C1 segment of cervical spinal cord (tissue), 14 donors: ENCODE results near the gene ZCCHC24.

ENCODE experiments used
- DNase-seq, 14 donors: peaks; one replicate each; lab custom pipeline; 2025; lab: John Stamatoyannopoulos, UW

The ZCCHC24 gene

GRCh38 chr10:79411546-79412495 is 33.6 kb downstream of the ZCCHC24 start:
- DNase-seq: no peak

DNA sequence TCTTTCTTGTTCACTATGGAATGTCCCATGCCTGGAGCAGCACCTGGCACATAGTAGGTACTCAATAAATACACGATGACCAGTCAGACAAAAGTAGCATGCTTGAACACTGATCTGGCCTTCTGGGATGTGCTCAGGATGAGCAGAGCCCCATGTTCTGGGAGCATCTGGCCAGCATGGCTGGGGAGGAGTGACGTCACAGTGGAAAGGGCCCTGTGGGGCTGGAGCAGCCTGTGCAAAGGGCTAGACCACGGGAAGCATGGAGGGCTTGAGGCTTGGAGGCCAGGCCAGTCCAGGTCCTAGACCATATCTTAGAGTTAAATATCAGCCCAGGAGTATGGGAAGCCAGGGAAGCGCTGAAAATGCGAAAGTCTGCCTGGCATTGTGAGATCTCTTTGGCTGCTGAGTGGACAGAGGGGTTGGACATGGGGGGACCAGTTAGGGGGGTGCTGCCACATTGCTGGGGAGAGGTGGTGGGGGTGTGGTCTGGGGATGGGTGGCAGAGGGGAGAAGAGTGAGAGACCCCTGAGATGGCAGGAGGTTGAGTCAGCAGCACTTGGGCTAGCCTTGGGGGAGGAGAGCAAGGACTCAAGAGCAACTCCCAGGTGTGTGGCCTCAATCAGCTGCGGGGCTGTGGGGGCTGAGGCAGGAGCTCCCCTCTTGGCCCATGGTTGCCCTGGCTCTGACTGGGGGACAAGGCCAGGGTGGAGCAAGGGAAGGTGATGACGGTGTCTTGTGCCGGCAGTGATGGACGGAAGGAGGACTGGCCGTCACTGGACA is 34.9 kb downstream of the ZCCHC24 start:
- no peak for DNase-seq

GRCh38 chr10:79409726-79410085 is 35.7 kb downstream of the ZCCHC24 start:
- DNase-seq: peak in 13 of 14 donors; percentile 49 to 97 (median 89)

DNA sequence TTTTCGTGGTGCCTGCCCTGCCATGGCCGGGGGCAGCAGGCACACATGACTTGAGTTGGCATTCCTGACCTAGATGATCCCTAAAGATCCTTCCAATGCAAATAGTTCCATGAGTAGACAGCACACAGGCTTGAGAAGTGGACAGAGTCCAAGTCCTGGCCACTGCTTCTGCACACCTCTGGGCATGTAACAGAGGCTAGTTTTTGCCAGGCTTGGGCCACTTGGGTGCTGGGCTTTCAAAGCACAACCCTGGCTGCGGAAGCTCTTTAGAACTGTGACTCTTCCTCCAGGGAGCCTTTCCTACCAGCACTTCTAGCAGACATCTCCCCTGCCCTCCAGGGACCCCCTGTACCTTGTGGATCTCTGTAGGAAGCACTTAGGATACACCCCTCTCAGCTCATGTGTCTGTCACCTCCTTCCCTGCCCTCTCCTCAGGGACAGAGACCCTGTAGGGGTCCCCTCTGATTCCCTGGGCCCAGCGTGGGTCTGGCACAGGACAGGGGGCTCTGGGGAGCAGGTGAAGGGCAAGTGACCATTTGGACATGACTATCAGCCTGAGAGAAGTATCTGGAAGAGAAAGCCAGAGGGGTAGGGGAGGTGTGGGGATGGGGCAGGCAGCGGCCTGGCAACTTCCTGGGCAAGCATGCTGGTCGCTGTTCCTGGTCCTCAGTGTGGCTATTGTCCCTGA is 36.2 kb downstream of the ZCCHC24 start:
- no peak for DNase-seq

GRCh38 chr10:79407811-79408795 is 37.3 kb downstream of the ZCCHC24 start:
- DNase-seq: no peak

DNA sequence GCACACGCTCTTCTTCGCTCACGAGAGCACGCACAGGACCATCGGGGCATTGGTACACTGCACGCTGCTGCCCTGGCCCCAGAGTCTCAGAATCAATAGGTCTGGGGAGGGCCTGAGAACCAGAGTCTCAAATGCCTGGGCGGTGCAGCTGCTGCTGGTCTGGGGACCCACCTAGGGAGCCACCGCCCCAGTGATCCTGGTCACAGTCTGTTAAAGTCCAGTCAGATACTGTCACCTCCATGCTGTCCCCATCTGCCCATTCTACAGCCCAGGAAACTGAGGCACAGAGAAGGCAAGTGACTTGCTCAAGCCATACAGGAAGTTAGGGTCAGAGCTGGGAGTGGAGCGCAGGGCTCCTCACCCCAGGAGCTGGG is 38.0 kb downstream of the ZCCHC24 start:
- DNase-seq: no peak

DNA sequence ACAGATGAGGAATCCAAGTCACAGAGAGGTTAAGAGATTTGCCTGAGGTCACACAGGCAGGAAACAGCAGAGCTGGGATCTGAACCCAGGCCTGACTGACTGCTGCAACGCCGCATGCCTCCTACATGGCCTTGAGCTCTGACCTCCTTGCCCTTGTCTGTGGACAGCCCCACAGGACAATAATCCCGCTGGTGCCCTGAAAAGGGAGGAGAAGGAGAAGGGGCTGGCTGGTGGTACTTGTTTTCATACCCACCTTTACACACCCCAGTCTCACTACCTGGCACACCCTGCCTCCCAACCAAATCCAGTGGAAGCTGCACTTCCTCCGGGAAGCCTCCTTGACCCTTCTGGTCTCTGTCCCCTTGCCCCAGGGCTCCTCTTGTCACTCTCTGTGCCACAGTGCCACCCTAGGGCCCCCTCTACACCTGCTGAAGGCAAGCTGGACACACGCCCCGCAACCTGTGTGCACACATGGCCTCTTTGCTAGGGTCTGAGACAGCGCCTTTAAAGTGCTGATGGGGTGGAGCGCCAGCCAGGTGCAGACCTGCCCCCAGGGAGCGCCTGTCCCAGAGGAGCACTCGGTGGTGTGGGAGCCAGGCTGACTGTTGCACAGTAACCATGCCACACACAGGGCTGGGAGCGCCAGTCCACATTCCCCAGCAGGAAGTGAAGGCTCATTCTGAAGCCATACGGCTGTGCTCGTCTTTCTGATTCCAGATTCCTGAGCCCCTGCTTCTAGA is 38.6 kb downstream of the ZCCHC24 start:
- no peak for DNase-seq

DNA sequence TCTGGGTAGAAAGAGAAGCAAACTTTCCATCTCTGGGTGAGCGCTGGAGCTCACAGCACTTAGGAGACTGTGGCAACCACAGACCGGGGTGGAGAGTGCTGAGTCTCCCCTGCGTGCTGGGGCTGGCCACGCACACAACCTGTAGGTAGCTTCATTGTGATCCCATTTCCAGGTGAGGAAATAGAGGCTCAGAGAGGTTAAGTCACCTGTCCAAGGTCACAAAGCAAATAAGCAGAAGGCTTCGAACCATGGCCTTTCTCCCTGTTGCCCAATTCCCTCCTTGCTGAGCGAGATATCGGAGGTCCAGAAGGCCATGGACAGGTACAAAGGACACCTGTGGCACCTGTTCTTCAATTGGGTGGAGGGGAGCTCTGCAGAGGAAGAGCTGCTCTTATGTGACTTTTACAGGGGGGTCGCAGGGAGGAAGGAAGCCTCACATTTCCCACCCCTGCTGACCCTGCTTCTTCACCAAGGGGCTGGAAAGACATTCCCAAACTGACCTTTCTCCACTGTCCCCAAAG is 39.4 kb downstream of the ZCCHC24 start:
- no peak for DNase-seq

DNA sequence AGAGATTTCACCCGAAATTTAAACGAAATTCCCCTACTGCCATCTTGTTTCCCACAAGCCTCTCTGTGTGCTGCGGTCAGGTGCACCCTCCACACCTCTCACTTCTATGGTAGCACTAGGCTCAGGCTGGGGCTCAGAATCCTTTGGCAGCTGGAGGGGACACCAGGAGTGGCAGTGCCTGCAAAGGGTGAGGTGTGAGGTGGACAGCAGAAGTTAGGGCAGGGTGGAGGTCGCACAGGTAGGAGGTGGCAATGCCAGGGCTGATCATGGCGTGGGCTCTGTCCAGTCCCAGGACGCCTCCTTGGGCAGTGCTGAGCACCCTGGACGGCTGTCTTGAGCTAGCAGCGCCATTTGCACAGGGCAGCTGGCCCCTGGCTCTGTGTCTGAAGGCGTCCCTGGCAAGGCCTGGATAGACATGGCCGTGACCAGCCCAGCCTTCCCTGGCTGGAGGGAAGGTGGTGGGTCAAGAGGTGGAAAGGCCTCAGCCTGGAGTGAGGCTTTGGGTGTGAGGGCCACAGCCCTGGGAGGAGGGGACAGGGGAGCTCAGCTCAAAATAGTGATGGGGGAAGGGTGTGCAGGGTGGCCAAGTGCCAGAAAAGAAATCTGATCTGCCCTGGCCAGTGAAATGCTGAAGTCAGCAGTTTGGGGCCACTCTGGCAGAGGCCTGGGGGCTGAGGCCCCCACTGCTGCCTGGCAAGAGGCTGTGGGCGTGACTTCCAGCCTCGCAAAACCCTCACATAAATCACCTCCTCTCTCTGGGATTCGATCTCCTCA is 40.0 kb downstream of the ZCCHC24 start:
- DNase-seq: no peak

DNA sequence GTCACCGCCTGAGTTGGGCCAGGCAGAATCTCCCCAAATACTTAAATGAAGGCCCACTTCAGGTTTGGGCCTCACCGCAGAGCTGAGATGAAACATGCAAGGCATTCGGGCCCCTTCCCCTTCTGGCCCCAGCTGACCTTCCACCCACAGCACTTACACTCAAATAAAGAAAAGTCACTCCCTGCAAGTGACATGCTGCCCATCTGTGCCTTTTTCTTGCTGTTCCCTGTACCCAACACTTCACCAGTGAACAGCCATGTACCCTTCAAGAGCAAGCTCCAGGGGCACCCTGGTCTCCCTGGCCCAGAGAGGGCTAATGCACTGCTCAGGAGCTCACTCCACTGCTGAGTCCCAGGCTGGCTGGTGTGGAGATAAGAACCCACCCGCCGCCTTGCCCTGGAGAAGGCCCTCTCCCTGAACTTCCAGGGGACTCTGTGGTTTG is 40.7 kb downstream of the ZCCHC24 start:
- DNase-seq: no peak

DNA sequence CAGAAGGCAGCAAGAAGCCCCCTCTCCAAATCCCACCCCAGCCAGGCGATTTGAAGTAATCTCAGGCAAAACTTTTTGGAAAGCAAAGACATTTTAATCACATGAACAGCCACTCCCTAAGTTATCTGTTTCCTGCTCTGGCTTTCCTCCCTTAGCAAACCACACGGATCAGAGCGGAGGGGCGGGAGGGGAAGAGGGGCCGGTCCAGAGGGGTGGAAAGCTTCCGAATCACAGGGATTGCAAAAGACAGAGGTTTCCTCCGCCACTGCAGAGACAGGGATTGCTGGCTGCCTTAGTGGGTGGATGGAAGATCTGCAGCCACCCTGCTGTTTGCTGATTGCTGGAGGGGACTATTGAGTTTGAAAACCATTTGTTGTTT is 41.2 kb downstream of the ZCCHC24 start:
- no peak for DNase-seq

- peak in 8 of 14 donors; percentile 42 to 81 (median 68) for DNase-seq
Measured at GRCh38 chr10:79403441-79404230, 41.8 kb downstream of the ZCCHC24 start.

DNA sequence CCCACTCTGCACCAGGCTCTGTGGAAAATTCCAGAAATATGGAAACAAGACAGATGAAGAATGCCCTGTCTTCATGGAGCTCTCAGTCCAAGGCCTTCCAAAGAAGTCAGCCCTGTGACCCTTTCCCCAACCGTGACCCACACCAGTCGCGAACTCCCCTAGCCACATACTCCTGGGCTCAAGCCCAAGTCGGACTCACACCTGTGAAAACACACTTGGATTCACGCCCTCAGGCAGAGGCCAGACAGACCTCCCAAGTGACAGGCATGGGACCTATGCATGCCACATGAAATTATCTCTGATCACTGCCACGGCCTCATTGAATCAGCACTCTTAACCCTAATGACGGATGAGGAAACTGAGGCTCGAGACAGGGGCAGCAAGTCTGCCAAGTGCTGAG is 42.5 kb downstream of the ZCCHC24 start:
- no peak for DNase-seq

- DNase-seq: no peak
Measured at GRCh38 chr10:79402625-79402946, 42.8 kb downstream of the ZCCHC24 start.

DNA sequence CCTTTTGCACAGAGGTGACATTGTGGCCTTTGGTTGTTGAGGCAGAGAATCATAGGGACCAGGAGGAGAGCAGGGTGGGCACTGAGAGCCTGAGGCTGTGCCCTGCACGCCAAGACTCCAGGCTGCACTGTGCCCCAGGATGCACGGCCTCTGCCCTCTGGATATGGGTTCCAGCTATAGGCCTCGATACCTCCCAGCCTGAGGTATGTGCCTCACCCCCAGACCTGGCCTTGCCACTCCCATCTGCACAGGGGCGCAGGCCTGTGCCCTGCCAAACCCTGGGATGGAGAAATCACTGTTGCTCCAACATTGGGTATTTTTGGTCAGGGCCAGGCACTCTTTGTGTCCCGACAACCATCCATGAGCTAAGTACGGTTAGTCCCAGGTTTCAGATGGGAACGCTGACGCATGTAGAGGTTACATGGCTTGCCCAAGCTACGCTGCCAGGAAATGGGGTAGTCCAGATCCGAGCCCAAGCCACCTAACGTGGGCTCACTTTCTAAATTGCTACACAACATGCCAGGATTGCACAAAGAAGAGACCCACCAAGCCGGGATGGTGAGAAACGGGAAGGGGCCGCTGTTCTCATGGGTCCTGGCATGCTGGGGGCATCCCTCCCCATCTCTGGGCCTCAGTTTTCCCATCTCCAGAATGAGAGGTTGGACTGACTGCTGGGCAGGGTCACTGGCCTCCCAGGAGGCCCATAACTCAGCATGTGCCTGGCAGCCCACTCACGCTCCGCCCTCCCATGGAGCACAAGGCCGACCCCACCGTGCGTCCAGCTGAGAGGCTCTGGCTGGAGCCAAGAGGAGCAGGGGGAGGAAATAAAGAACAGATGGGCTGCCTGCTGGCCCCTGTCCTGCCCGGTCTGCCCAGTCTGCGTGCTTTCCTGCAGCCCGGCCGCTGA is 44.2 kb downstream of the ZCCHC24 start:
- DNase-seq: peak in 3 of 14 donors; percentile 29 to 66 (median 52)

- DNase-seq: peak in 4 of 14 donors; percentile 48 to 73 (median 62)
Measured at GRCh38 chr10:79400146-79401004, 45.0 kb downstream of the ZCCHC24 start.
